HG02970 (cell line): Measurements from ENCODE around the gene POLN.
"Not testable (repeated sequence)": the region's sequence is repeated elsewhere in the genome, so short reads cannot be mapped to it uniquely, and the experiment has no call there.

Source experiments
- ATAC-seq: cut with Tn5 transposase; IDR thresholded peaks from one replicate; pipeline ENCODE4 v1.9.1; 2021; ENCODE audit warnings: mild to moderate bottlenecking, moderate library complexity, moderate number of reproducible peaks; ENCODE audit not compliant: unreplicated experiment, low FRiP score

POLN gene

GRCh38 chr4:2275546-2276251 is 33.8 kb upstream of the POLN start:
- ATAC-seq, result no peak

DNA sequence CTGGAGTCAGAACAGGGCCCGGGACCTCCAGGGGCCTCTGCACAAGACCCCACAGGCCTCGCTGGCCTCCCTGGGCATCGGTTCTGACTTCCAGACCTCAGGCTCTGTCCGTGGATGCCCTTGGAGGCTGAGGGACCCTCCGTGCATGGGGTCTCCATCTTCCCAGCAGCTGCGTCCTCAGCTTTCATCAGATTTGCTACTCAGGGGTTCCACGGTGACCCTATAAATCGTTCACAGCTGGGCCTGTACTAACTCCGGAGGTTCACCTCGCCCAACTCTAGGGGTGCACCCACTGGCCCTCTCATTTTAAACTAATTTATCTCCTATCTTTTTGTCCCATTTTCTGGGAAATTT is 33.1 kb upstream of the POLN start:
- ATAC-seq, result not testable (repeated sequence)

DNA sequence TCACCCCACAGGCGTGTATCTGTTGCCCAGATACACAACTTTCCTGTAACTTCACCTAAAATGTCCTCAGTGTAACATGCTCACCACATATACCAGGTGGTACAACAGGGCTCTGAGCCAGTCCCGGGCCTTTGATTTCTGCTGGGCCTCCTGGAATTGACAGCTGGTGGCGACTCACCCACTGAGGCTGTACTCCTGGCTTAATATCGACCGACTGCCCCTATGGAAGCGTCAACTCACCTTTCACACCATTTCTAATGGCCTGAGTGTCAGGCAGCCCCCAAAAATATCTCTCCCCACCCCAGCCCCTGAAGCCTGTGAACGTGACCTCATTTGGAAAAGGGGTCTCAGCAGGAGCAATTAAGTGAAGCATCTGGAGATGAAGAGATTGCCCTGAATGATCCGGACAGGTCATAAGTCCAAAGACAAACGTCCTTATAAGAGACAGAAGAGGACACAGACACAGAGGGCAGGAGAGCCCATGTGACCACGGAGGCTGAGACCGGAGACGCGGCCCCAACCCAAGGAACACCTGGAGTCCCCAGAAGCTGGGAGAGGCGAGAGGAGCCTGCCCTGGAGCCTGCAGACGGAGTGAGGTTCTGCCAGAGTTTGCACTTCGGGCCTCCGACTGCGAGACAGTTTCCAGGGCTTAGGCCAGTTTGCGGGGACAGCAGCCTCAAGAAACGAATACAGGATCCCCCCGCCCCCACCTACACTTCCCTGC is 32.6 kb upstream of the POLN start:
- ATAC-seq, result no peak

DNA sequence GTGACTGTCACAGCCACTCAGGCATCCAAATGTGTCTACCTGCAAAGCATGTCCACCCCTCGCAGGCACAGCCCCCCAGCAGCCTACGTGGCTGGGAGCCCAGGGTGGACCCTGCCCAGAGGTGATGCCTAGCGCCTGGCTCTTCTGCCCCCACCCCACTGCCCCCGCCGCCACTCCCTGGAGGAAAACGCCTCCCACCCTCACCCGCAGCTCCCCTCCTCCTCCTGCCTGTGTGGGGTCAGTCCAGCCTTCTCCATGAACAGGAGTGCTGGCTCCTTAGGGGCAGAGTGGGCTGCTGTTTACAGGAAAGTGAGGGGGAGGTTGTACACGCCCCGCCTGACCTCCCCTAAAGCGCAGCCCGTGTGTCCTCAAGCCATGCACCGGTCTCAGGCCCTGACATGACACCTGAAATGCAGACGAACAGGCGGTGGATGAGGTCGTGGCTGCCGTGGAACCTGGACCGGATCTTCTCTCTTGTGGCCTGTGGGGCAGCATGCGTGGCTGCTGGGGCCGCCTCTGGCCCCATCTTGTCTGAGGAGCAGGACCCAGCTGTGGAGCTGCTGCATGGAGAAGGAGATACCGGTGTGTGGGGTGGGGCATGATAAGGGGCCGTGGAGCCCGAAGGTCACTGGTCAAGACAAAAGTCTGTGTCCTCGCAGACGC is 31.9 kb upstream of the POLN start:
- no peak for ATAC-seq

DNA sequence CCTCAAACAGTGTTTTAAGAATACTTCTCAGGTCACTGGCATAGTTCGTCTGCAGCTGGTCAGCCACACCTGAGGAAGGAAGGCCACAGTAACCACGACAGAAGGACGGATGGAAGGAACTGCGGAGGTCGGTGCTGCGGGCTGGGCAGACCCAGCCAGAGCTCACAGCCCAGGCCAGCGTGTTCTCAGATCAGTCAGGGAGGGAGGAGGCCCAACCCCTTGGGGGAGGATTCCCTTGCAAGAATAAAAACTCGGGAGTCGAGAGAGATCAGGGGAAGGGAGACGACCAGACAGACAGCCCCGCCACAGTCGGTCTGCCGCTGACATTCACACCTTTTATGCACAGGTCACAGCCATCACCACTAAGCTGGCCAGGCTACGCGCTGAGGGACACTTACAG is 31.3 kb upstream of the POLN start:
- no peak for ATAC-seq

DNA sequence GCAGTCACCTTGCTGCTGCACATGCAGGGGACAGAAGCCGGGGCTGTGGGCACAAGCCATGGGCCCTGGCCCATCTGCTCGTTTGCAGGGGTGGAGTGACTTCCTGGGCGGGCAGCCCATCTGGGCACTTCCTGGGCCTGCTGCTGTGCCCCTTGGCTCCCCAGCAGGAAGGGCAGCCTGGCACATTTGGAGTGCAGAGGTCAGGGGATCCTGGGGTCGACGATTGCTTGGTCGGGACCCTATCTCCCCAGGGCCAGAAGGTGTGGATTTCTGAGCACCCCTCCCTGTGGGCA is 30.9 kb upstream of the POLN start:
- no peak for ATAC-seq

GRCh38 chr4:2272026-2272827 is 30.3 kb upstream of the POLN start:
- no peak for ATAC-seq

- ATAC-seq, result no peak
These were observed 29.5 kb upstream of the POLN start for GRCh38 chr4:2271279-2272025.

GRCh38 chr4:2270341-2271165 is 28.6 kb upstream of the POLN start:
- no peak for ATAC-seq

DNA sequence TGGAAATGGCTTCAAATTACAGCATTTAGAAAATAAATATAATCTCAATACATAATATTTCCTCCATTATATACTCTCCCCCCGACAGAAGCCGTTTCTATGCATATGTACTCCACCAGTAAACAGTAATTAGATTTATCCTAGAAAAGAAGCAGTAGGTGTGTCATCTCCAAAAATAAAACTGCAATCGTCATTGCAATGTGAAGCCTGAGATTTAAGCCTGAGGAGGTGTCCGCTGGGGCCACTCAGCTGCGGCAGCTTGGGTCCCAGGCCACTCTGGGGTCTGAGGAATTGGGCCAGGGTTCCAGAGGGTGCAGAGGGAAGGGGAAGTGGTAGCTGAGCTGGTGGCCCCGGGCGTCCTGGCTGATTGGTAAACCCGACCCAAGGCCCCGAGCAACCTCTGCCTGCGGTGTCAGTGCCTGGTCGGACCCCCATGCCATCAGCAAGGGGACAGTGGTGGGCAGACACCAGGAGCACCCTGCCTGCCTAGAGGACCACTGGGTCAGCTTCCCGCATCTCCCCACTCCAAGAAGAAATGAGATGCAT is 27.8 kb upstream of the POLN start:
- ATAC-seq, result no peak

DNA sequence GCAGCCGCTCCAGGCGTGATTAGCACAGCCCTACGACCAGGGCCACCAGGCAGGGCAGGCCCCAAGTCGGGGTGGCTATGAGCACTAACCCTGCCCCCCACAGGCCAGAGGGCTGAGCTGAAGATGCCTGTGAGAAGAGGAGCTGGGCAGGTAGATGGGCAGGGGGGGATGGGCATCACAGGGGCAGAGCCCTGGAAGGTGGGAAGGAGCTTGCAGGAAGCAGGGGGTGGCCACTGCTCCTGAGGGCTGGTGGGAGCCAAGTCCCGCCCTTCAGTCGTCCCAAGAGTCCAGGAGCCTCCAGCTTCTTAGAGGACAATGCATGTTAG is 27.2 kb upstream of the POLN start:
- no peak for ATAC-seq

DNA sequence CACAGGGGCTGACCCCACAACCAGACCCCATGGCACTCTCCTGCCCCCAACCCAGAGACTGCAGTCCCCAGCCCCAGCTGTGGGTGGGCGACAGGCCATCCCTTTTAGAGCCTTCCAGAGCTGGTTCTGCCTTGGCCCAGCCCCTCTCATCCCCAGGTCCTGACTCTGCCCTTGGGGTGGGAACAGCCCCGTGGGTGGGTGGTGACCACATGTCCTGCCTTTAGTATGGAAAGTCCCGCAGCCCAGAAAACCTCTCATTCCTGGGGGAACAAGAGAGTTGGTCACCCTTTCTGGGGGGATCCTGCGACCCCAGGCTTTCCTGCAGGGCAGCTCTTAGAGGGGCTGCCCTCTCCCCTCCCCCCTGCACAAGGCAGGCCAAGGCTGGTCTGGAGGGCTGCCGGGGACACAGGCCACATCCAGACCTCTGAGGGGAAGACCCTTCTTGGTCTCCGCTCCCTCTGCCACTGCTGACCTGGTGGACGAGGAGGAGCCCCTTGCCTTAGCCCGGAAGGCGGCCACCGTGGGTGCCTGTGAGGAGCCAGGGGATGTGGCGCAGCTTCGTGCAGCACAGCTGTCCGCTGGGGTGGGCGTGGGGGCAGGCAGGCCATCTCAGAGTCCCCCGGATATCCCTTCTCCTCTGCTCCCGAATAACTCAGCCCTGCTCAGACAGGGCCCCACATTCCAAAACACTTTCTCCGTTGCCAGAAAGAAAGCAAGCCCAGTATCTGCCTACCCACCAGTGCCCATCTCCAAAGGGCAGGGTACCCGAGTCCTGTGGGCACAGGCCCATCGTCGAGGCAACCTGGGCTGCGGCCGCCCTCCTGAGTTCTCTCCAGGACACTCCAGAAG is 26.7 kb upstream of the POLN start:
- no peak for ATAC-seq

DNA sequence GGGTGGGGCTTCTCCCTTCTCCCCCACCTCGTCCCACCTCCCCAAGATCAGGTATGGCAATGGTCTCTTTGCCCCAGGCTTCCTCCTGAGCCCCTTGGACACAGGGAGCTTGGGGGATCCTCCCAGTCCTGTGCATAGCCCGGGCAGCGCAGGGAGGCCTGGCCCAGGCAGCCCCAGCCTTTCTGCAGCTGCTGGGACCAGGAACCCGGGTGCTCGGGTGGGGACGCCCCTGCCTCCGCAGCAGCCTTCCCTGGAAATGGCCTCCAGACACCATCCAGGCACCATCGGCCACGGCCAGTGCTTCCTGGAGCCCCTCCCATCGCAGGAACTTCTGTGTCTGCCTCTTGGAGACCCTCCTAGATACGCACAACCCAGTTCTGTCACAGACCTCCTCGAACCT is 25.9 kb upstream of the POLN start:
- ATAC-seq, result no peak

GRCh38 chr4:2267320-2267811 is 25.4 kb upstream of the POLN start:
- ATAC-seq, result no peak

- ATAC-seq, result no peak
These were observed 24.9 kb upstream of the POLN start for GRCh38 chr4:2266821-2267220.

DNA sequence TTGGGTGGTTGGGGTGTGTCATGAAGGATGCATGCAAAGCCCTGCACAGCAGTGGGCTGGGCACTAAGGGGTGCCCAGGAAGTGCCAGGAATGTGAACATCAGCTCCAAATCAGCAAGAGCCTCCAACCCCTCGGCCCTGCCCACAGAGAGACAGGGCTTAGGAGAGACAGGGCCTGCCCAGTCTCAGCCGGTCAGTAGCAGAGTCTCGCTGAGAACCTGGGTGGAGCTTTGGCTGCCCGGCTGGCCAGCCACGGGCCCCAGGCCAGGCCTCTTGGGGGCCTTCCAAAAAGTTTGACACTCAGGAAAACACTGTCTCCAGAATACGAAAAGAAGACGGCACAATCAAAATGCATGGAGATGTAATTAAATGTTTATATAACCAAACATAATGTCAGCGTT is 24.3 kb upstream of the POLN start:
- ATAC-seq, result no peak

DNA sequence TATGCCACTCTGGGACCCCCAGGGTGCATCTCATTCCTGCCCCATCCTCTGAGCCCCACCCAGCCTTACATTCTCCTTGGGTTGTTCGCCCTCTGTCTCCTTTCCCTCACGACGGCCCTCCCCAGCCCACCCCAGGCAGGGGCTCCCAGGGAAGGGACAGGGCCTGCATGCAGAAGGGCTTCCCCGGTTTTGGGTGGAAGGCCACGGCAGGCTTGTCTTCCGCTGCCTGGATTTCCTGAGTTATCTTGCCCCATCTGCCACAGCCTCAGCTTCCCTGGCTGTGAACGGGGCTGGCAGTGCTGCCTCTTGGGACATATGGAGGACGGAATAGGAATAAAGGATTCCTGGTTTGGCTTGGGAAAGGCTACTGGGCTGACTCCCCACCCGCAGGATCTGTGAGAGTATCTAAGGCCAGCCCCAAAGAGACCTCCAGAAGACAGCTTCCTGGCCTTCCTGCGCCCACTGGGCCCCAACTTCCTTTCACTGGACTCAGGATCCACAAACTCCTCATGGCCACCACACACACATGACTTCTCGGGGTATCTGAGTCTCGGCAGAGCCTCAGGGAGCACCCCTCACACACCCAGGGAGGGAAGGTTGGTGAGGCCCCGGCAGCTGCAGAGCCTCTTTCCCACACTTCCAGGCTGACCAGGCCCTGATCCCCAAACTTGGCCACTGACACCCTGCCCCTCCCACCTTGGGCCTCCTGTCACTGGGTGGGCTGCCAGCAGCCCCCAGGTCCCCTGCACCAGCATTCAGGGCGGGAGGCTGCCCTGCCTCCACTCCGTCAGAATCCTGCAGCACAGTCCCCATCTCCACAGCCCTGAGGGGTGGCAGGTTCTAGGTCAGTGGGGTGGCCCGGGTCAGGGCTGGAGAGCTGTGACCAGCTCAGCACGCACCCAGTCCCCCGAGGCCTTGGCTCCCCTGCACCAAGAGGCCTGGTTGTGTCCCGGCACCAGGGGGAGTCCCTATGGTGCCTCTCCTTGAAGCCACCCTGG is 23.5 kb upstream of the POLN start:
- ATAC-seq, result no peak
